Endodermal cell (in vitro differentiated cells): ENCODE data around the gene NXPE1. TPM values are rescaled to one million over a fixed set of nuclear protein-coding genes. Genes with fewer than 3 reads are reported as not detected.

ENCODE experiments used
- DNase-seq: peaks from one replicate; pipeline ENCODE4 v3.0.0-alpha.2; 2017
- H3K27ac ChIP-seq: 2 replicates; pipeline ENCODE4 v1.5.1; 2013; ENCODE audit warnings: mild to moderate bottlenecking, low read depth, low read length, moderate library complexity
- H3K27me3 ChIP-seq: 2 replicates; pipeline ENCODE4 v1.6.1; 2013; ENCODE audit warnings: mild to moderate bottlenecking, low read length, moderate library complexity; ENCODE audit not compliant: insufficient read depth, control insufficient read depth, poor library complexity, severe bottlenecking
- H3K36me3 ChIP-seq: 2 replicates; pipeline ENCODE4 v1.7.0; 2013; ENCODE audit warnings: mild to moderate bottlenecking, low read length, moderate library complexity; ENCODE audit not compliant: control insufficient read depth, insufficient read depth
- H3K4me1 ChIP-seq: one replicate; pipeline ENCODE4 v1.7.0; 2013; ENCODE audit warnings: low read length; ENCODE audit not compliant: control insufficient read depth, insufficient read depth
- H3K4me3 ChIP-seq: 2 replicates; pipeline ENCODE4 v1.5.1; 2013; ENCODE audit warnings: mild to moderate bottlenecking, low read length, moderate library complexity
- H3K9ac ChIP-seq: 2 replicates; pipeline ENCODE4 v1.6.1; 2013; ENCODE audit warnings: mild to moderate bottlenecking, low read length, moderate library complexity; ENCODE audit not compliant: poor library complexity, severe bottlenecking; ENCODE audit errors: extremely low read depth
- H3K9me3 ChIP-seq: 2 replicates; pipeline ENCODE4 v1.6.1; 2013; ENCODE audit warnings: mild to moderate bottlenecking, low read length, moderate library complexity; ENCODE audit not compliant: control insufficient read depth
- H3K27ac Mint-ChIP-seq: 2 replicates; pipeline ENCODE4 v1.8.0; 2020; ENCODE audit warnings: mixed read lengths
- H3K27me3 Mint-ChIP-seq: 2 replicates; pipeline ENCODE4 v1.8.0; 2021; ENCODE audit warnings: mild to moderate bottlenecking, mixed read lengths; ENCODE audit not compliant: insufficient read depth
- H3K36me3 Mint-ChIP-seq: 2 replicates; pipeline ENCODE4 v1.8.0; 2020; ENCODE audit warnings: low read depth, mixed read lengths
- H3K4me1 Mint-ChIP-seq: 2 replicates; pipeline ENCODE4 v1.8.0; 2020; ENCODE audit warnings: mixed read lengths
- H3K4me3 Mint-ChIP-seq: 2 replicates; pipeline ENCODE4 v1.8.0; 2020; ENCODE audit warnings: mild to moderate bottlenecking, moderate library complexity, mixed read lengths
- H3K9me3 Mint-ChIP-seq: 2 replicates; pipeline ENCODE4 v1.8.0; 2020; ENCODE audit warnings: mild to moderate bottlenecking, mixed read lengths
- WGBS, 2 experiments: methylation state at CpG; one replicate each; pipeline versions ENCODE4 v1.1.5 to v1.1.7; 2013; ENCODE audit warnings: missing lambda C conversion rate in 2 of 2, mixed read lengths in 1 of 2; ENCODE audit not compliant: insufficient coverage in 1 of 2, insufficient read length in 1 of 2; 5-methylcytosine and 5-hydroxymethylcytosine counted together
- total RNA-seq, 2 donors: library from RNA; stranded (reverse); fragmentation: NEBNext Ultra II Directional in 1 of 2; extraction: Animal tissue kit (Norgen Biotek cat#: 25700) in 1 of 2; gene quantifications; 2 replicates in 1 of 2; 3 replicates in 1 of 2; pipeline ENCODE4 v1.2.1, GENCODE V29; 2021
- TF ChIP-seq, protein P1 (sequence below): fragments of 200-600 bp; sonication (generic); conservative IDR thresholded peaks from 2 replicates; pipeline ENCODE4 v1.5.0; 2021; ENCODE audit warnings: antibody characterized with exemption, mild to moderate bottlenecking

The NXPE1 gene
- total RNA-seq, 2 donors from 2014 or later, result not detected

DNA sequence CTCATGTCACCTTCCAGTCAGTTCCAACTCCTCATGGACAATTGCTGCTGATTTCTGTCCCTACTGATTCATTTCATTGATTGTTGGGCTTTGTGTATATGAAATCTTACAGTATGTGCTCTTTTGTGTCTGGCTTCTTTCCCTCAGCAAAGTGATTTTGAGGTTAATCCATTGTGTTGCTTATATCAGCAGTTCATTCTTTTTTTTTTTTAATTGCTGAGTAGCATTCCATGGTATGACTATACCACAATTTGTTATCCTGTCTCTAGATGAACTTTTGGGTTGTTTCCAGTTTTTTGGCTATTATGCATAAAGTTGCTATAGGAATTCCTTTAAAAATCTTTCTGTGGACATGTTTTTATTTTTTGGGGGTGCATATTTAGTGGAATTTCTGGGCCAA, 59.9 kb downstream of the NXPE1 start:
- Histone ChIP-seq H3K27me3 (no peaks in the 10 kb centered on the region), H3K4me1 (no peaks in the 10 kb centered on the region), H3K9me3 (no peaks in the 10 kb centered on the region), H3K4me3 (no peak overlapping the region), H3K27ac (no peak overlapping the region), H3K9ac (no peak overlapping the region), H3K36me3 (no peaks in the 10 kb centered on the region)
- no peaks in the 10 kb centered on the region for H3K27me3 Mint-ChIP-seq
- H3K36me3 Mint-ChIP-seq, result no peaks in the 10 kb centered on the region
- no peak overlapping the region for H3K4me3 Mint-ChIP-seq
- TF ChIP-seq, protein P1, sequence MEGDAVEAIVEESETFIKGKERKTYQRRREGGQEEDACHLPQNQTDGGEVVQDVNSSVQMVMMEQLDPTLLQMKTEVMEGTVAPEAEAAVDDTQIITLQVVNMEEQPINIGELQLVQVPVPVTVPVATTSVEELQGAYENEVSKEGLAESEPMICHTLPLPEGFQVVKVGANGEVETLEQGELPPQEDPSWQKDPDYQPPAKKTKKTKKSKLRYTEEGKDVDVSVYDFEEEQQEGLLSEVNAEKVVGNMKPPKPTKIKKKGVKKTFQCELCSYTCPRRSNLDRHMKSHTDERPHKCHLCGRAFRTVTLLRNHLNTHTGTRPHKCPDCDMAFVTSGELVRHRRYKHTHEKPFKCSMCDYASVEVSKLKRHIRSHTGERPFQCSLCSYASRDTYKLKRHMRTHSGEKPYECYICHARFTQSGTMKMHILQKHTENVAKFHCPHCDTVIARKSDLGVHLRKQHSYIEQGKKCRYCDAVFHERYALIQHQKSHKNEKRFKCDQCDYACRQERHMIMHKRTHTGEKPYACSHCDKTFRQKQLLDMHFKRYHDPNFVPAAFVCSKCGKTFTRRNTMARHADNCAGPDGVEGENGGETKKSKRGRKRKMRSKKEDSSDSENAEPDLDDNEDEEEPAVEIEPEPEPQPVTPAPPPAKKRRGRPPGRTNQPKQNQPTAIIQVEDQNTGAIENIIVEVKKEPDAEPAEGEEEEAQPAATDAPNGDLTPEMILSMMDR, result no peak
- no peaks in the 10 kb centered on the region for H3K4me1 Mint-ChIP-seq
- no peak overlapping the region for H3K27ac Mint-ChIP-seq
- no peaks in the 10 kb centered on the region for H3K9me3 Mint-ChIP-seq
- DNase-seq, result no peak

DNA sequence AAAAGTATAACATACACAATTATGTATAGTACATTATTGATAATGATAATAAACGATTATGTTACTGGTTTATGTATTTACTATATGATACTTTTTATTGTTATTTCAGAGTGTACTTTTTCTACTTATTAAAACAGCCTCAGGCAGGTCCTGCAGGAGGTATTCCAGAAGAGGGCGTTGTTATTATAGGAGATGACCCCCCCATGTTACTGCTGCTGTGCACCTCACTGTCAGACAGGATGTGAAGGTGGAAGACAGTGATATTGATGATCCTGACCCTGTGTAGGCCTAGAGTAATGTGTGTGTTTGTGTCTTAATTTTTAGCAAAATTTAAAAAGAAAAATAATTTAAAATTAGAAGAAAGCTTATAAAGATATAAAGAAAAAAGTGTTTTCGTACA, 62.8 kb downstream of the NXPE1 start:
- DNase-seq, result no peak
- TF ChIP-seq, protein P1, result peak; percentile 18
- H3K27ac Mint-ChIP-seq, result no peak overlapping the region
- peaks cover under 1% of the 10 kb centered on the region for H3K36me3 Mint-ChIP-seq
- no peaks in the 10 kb centered on the region for H3K27me3 ChIP-seq
- no peaks in the 10 kb centered on the region for H3K4me1 ChIP-seq
- H3K4me3 Mint-ChIP-seq, result no peak overlapping the region
- no peaks in the 10 kb centered on the region for H3K9me3 ChIP-seq
- no peaks in the 10 kb centered on the region for H3K27me3 Mint-ChIP-seq
- no peaks in the 10 kb centered on the region for H3K36me3 ChIP-seq
- H3K4me3 ChIP-seq, result no peak overlapping the region
- 75% methylated on average over 1 of the region's 3 CpGs; no CpG with 5 or more reads in 1 of the 2 experiments for WGBS, 2 experiments
- H3K9ac ChIP-seq, result no peak overlapping the region
- no peak overlapping the region for H3K27ac ChIP-seq
- H3K4me1 Mint-ChIP-seq, result no peaks in the 10 kb centered on the region
- peaks cover 2% of the 10 kb centered on the region for H3K9me3 Mint-ChIP-seq

DNA sequence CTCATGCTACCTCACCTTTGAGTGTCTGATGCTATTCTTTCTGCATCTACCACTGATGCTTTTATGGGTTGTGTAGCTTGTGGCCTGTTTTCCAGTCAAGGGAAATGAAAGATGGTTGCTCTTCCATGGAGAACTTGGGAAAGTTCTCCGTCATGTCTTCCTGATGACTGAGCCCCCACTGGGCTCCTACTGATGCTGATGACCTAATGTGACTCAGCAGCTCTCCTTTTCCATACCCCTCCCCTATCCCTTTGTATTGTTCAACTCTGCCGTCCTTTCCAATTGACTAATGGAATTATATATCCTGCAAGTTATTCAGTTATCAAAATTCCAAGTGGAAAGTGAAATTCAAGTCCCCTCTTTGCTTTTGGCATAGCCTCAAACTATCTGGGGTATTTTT, 75.8 kb downstream of the NXPE1 start:
- Histone ChIP-seq H3K4me3 (no peak overlapping the region), H3K27me3 (no peaks in the 10 kb centered on the region), H3K9ac (no peak overlapping the region), H3K36me3 (no peaks in the 10 kb centered on the region), H3K27ac (no peak overlapping the region), H3K9me3 (peaks cover 8% of the 10 kb centered on the region), H3K4me1 (peaks cover 6% of the 10 kb centered on the region)
- Mint-ChIP-seq H3K27ac (no peak overlapping the region), H3K9me3 (peaks cover 5% of the 10 kb centered on the region), H3K4me1 (peaks cover 31% of the 10 kb centered on the region), H3K27me3 (no peaks in the 10 kb centered on the region), H3K4me3 (no peak overlapping the region), H3K36me3 (no peaks in the 10 kb centered on the region)
- no peak for DNase-seq
- 91 to 100% methylated on average over 1 to 2 of the region's 2 CpGs for whole genome bisulfite sequencing, 2 experiments
- TF ChIP-seq, protein P1, result no peak
